Breast epithelium (tissue), 3 donors: ENCODE measurements around the gene TMEM150B.

Experiments used
- POLR2AphosphoS5 ChIP-seq, 3 donors: sonication (generic); formaldehyde crosslinking; IDR thresholded peaks; one replicate each; pipeline ENCODE4 v1.6.1; 2017; ENCODE audit warnings: antibody characterized with exemption in 3 of 3
- TF ChIP-seq, protein P1 (sequence below), 3 donors: fragments of 450-650 bp; IDR thresholded peaks; one replicate each; pipeline ENCODE4 v1.5.1; 2016 to 2017; ENCODE audit warnings: antibody characterized with exemption in 3 of 3, mild to moderate bottlenecking in 3 of 3, moderate library complexity in 3 of 3

DNA sequence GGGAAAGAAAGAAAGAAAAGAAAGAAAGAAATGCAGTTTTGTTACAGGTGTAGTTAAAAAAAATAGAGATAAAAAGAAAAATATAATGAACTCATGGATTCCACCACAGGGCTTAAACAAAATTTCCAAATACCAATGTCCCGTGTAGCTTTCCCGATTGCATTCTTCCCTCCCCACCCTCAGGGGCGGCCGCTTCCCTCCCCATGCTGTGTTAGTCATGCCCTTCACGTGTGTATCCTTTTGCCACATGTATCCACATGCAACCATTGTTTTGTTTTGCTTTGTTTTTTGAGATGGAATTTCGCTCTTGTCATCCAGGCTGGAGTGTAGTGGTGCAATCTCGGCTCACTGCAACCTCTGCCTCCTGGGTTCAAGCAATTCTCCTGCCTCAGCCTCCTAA, 11.0 kb upstream of the TMEM150B start:
- TF ChIP-seq, protein P1, sequence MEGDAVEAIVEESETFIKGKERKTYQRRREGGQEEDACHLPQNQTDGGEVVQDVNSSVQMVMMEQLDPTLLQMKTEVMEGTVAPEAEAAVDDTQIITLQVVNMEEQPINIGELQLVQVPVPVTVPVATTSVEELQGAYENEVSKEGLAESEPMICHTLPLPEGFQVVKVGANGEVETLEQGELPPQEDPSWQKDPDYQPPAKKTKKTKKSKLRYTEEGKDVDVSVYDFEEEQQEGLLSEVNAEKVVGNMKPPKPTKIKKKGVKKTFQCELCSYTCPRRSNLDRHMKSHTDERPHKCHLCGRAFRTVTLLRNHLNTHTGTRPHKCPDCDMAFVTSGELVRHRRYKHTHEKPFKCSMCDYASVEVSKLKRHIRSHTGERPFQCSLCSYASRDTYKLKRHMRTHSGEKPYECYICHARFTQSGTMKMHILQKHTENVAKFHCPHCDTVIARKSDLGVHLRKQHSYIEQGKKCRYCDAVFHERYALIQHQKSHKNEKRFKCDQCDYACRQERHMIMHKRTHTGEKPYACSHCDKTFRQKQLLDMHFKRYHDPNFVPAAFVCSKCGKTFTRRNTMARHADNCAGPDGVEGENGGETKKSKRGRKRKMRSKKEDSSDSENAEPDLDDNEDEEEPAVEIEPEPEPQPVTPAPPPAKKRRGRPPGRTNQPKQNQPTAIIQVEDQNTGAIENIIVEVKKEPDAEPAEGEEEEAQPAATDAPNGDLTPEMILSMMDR (IDR thresholded peaks at IDR 0.05): no peak
- no peak for TF ChIP-seq POLR2AphosphoS5 (IDR thresholded peaks at IDR 0.05)
